HCT116 (cell line): Measurements from ENCODE around the gene SCFD2. TPM values are rescaled to one million over a fixed set of nuclear protein-coding genes. Genes with fewer than 3 reads are reported as not detected.

Source experiments
- ATAC-seq: fragments of 200-7000 bp; cut with Tn5 transposase; 2 replicates; pipeline ENCODE4 v1.9.1; 2020; ENCODE audit warnings: mild to moderate bottlenecking, moderate library complexity
- BruUV-seq: library from RNA; stranded (reverse); fragments of 400-500 nt; replicated peaks from 2 replicates; lab custom pipeline; 2021; lab: Mats Ljungman, UMichigan
- CTCF ChIA-PET: fragments of 300-600 bp; sonication (Branson Sonifier 250); formaldehyde crosslinking; loops from one replicate; lab custom pipeline; 2021; ENCODE audit warnings: antibody characterized with exemption; lab: Charles Lee
- POLR2A ChIA-PET: fragments of 300-600, 350-600 bp; sonication (Branson Sonifier 250); formaldehyde crosslinking; loops from one replicate; lab custom pipeline; 2021; ENCODE audit warnings: antibody characterized with exemption; lab: Charles Lee
- RAD21 ChIA-PET, 2 experiments: fragments of 300-600 bp; sonication (Branson Sonifier 250); formaldehyde crosslinking; loops; one replicate each; lab custom pipeline; 2023; ENCODE audit warnings: low total read pairs in 2 of 2; ENCODE audit not compliant: uncharacterized antibody in 2 of 2, unreplicated experiment in 2 of 2, low non-redundant PET in 1 of 2; lab: Charles Lee
- DNase-seq: peaks from one replicate; pipeline ENCODE4 v3.0.0-alpha.2; 2010; ENCODE audit warnings: low read depth, low spot score
- H2AFZ ChIP-seq: fragments of 200-600 bp; shearing (Covaris generic), sonication (generic); 2 replicates; pipeline ENCODE4 v1.6.1; 2017; ENCODE audit warnings: low read depth, mixed run types, mixed read lengths, antibody characterized with exemption, low read length; ENCODE audit not compliant: poor library complexity, severe bottlenecking
- H3K27ac ChIP-seq: 2 replicates; pipeline ENCODE4 v1.5.1; 2012; ENCODE audit warnings: low read depth, low read length
- H3K27me3 ChIP-seq: fragments of 200-600 bp; sonication (generic); 2 replicates; pipeline ENCODE4 v1.6.1; 2016; ENCODE audit warnings: mixed run types, low read length, mixed read lengths; ENCODE audit not compliant: insufficient read depth
- H3K36me3 ChIP-seq, 2 experiments: fragments of 200-500 bp in 1 of 2; fragments of 200-600 bp in 1 of 2; sonication (Bioruptor generic) in 1 of 2; sonication (generic) in 1 of 2; 2 replicates each; pipeline versions ENCODE4 v1.5.1 to v1.6.1; 2014 to 2016; ENCODE audit warnings: low read length in 2 of 2, inconsistent platforms in 1 of 2, mixed read lengths in 1 of 2, mixed run types in 1 of 2; ENCODE audit not compliant: insufficient read depth in 2 of 2, control insufficient read depth in 1 of 2
- H3K4me1 ChIP-seq, 2 experiments: fragments of 200-600 bp in 1 of 2; sonication (generic) in 1 of 2; 2 replicates each; pipeline versions ENCODE4 v1.5.1 to v1.6.1; 2012 to 2017; ENCODE audit warnings: low read length in 2 of 2, inconsistent platforms in 1 of 2, mild to moderate bottlenecking in 1 of 2, mixed read lengths in 1 of 2, mixed run types in 1 of 2, moderate library complexity in 1 of 2; ENCODE audit not compliant: insufficient read depth in 2 of 2, control insufficient read depth in 1 of 2
- H3K4me2 ChIP-seq: fragments of 200-600 bp; sonication (generic); 2 replicates; pipeline ENCODE4 v1.6.1; 2017; ENCODE audit warnings: mixed run types, low read length, mixed read lengths
- H3K4me3 ChIP-seq, 2 experiments: fragments of 200-600 bp in 1 of 2; sonication (generic) in 1 of 2; replicated peaks in 1 of 2; 2 replicates each; pipeline ENCODE4 v1.5.1; 2011 to 2016; ENCODE audit warnings: low read length in 2 of 2, control low read depth in 1 of 2, low read depth in 1 of 2, mild to moderate bottlenecking in 1 of 2, mixed read lengths in 1 of 2, mixed run types in 1 of 2
- H3K79me2 ChIP-seq: fragments of 200-600 bp; sonication (generic); 2 replicates; pipeline ENCODE4 v1.6.1; 2017; ENCODE audit warnings: mild to moderate bottlenecking, mixed run types, low read length, moderate library complexity, mixed read lengths; ENCODE audit not compliant: insufficient read depth
- H3K9ac ChIP-seq: fragments of 200-600 bp; sonication (generic); 2 replicates; pipeline ENCODE4 v1.6.1; 2016; ENCODE audit warnings: low read length, mixed read lengths
- H3K9me2 ChIP-seq: fragments of 200-600 bp; sonication (generic), shearing (Covaris generic); 2 replicates; pipeline ENCODE4 v1.6.1; 2017; ENCODE audit warnings: mixed run types, mild to moderate bottlenecking, moderate library complexity; ENCODE audit not compliant: insufficient read depth
- H3K9me3 ChIP-seq, 2 experiments: fragments of 200-500 bp in 1 of 2; fragments of 200-600 bp in 1 of 2; sonication (Bioruptor generic) in 1 of 2; sonication (generic) in 1 of 2; 2 replicates each; pipeline ENCODE4 v1.6.1; 2014 to 2017; ENCODE audit warnings: low read length in 2 of 2, mixed read lengths in 2 of 2, inconsistent platforms in 1 of 2, low read depth in 1 of 2, mild to moderate bottlenecking in 1 of 2, mixed run types in 1 of 2, moderate library complexity in 1 of 2; ENCODE audit not compliant: control insufficient read depth in 1 of 2, insufficient read depth in 1 of 2
- H4K20me1 ChIP-seq: fragments of 200-600 bp; sonication (generic), shearing (Covaris generic); 2 replicates; pipeline ENCODE4 v1.6.1; 2017; ENCODE audit warnings: mixed run types, mild to moderate bottlenecking, moderate library complexity; ENCODE audit not compliant: insufficient read depth
- ATF3 ChIP-seq: IDR thresholded peaks from 2 replicates; pipeline ENCODE4 v1.6.1; 2012
- CBX3 ChIP-seq: IDR thresholded peaks from 2 replicates; pipeline ENCODE4 v1.6.1; 2012; ENCODE audit warnings: low read depth
- CTCF ChIP-seq, 3 experiments: fragments of 200-600 bp in 1 of 3; sonication (generic) in 1 of 3; IDR thresholded peaks in 2 of 3; conservative IDR thresholded peaks in 1 of 3; 2 replicates each; pipeline ENCODE4 v1.5.1; 2012 to 2017; ENCODE audit warnings: low read depth in 2 of 3, low read length in 2 of 3, antibody characterized with exemption in 1 of 3, borderline replicate concordance in 1 of 3, control low read depth in 1 of 3, mild to moderate bottlenecking in 1 of 3, mixed read lengths in 1 of 3, mixed run types in 1 of 3, moderate library complexity in 1 of 3; ENCODE audit not compliant: insufficient read depth in 1 of 3
- EGR1 ChIP-seq: IDR thresholded peaks from 2 replicates; pipeline ENCODE4 v1.6.1; 2012; ENCODE audit warnings: low read depth
- ELF1 ChIP-seq: IDR thresholded peaks from 2 replicates; pipeline ENCODE4 v1.6.1; 2012; ENCODE audit warnings: low read depth, borderline replicate concordance
- EZH2 ChIP-seq: fragments of 200-600 bp; sonication (generic); IDR thresholded peaks from 2 replicates; pipeline ENCODE4 v1.6.1; 2017; ENCODE audit warnings: antibody characterized with exemption, mixed run types
- EZH2phosphoT487 ChIP-seq: fragments of 200-600 bp; IDR thresholded peaks from 2 replicates; pipeline ENCODE4 v1.6.1; 2018; ENCODE audit warnings: antibody characterized with exemption, borderline replicate concordance
- FOSL1 ChIP-seq: IDR thresholded peaks from 2 replicates; pipeline ENCODE4 v1.6.1; 2012; ENCODE audit warnings: low read depth
- JUND ChIP-seq: IDR thresholded peaks from 2 replicates; pipeline ENCODE4 v1.6.1; 2012
- POLR2A ChIP-seq: IDR thresholded peaks from 2 replicates; pipeline ENCODE4 v1.7.0; 2011; ENCODE audit warnings: borderline replicate concordance; ENCODE audit not compliant: insufficient read depth, insufficient read length; ENCODE audit errors: extremely low read depth
- POLR2AphosphoS5 ChIP-seq: IDR thresholded peaks from 2 replicates; pipeline ENCODE4 v1.6.1; 2011; ENCODE audit warnings: mild to moderate bottlenecking, low read depth, low read length, moderate library complexity
- REST ChIP-seq: IDR thresholded peaks from 2 replicates; pipeline ENCODE4 v1.6.1; 2012; ENCODE audit warnings: low read depth
- SIN3A ChIP-seq: IDR thresholded peaks from 2 replicates; pipeline ENCODE4 v1.6.1; 2012; ENCODE audit warnings: low read depth
- SP1 ChIP-seq: IDR thresholded peaks from 2 replicates; pipeline ENCODE4 v1.6.1; 2012; ENCODE audit warnings: low read depth
- TCF7L2 ChIP-seq: IDR thresholded peaks from 2 replicates; pipeline ENCODE4 v1.7.0; 2011; ENCODE audit warnings: borderline replicate concordance, inconsistent platforms; ENCODE audit not compliant: insufficient read depth, insufficient read length; ENCODE audit errors: extremely low read depth
- ZFX ChIP-seq: fragments of 450-650 bp; IDR thresholded peaks from 2 replicates; pipeline ENCODE4 v1.6.1; 2017
- ZNF274 ChIP-seq: fragments of 200-500 bp; sonication (Bioruptor generic); IDR thresholded peaks from 2 replicates; pipeline ENCODE4 v1.6.1; 2014; ENCODE audit warnings: mild to moderate bottlenecking, low read depth, low read length, inconsistent platforms
- intact Hi-C: fragments of 100-400 bp; cut with micrococcal nuclease; formaldehyde crosslinking; loops from 2 replicates; pipeline ENCODE4 v1.10.0; 2022
- total RNA-seq: library from RNA; stranded (reverse); gene quantifications from one replicate; pipeline ENCODE4 v1.2.1, GENCODE V29; 2021; ENCODE audit not compliant: unreplicated experiment
- TF ChIP-seq, protein P1 (sequence below): IDR thresholded peaks from 2 replicates; pipeline ENCODE4 v1.6.1; 2012

Gene SCFD2
- total RNA-seq, 1 experiment from 2014 or later, result 13.6 TPM

GRCh38 chr4:53005808-53006207, 360.1 kb downstream of the SCFD2 start:
- TF ChIP-seq EZH2 (no peak), CTCF (IDR thresholded peaks at IDR 0.05 in 2 of 3, conservative IDR thresholded peaks at IDR 0.05 in 1 of 3; ENCODE audit: borderline replicate concordance in 1 of 3, insufficient read depth in 1 of 3, low read depth in 2 of 3, low read length in 2 of 3) (no peak), ZFX (no peak), POLR2A (no peak), SP1 (no peak), POLR2AphosphoS5 (no peak), ZNF274 (no peak), ATF3 (no peak), SIN3A (no peak), JUND (no peak), ELF1 (no peak), TCF7L2 (no peak), CBX3 (no peak), FOSL1 (no peak), REST (no peak), EGR1 (no peak), EZH2phosphoT487 (no peak)
- TF ChIP-seq, protein P1, sequence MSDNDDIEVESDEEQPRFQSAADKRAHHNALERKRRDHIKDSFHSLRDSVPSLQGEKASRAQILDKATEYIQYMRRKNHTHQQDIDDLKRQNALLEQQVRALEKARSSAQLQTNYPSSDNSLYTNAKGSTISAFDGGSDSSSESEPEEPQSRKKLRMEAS, result no peak
- ChIA-PET POLR2A (no interaction called here), RAD21 (no interaction called here), CTCF (interaction anchor here (1.2 kb wide), 1 partner anchor 1228 kb away, joined by 4 read pairs; no protein-coding TSS in a partner anchor)
- Histone ChIP-seq H3K4me2 (no peak overlapping the region), H3K4me3 (no peak overlapping the region), H3K9me2 (no peaks in the 10 kb centered on the region), H3K4me1 (no peaks in the 10 kb centered on the region), H4K20me1 (no peaks in the 10 kb centered on the region), H3K9me3 (no peaks in the 10 kb centered on the region), H3K9ac (no peak overlapping the region), H3K27ac (no peak overlapping the region), H2AFZ (no peak overlapping the region), H3K79me2 (no peaks in the 10 kb centered on the region), H3K36me3 (no peaks in the 10 kb centered on the region), H3K27me3 (no peaks in the 10 kb centered on the region)
- intact Hi-C loops, result no loop called here
- no peak for DNase-seq
- no TSS peak for BruUV-seq
- no peak for ATAC-seq
